GM12872 (cell line): Measurements from ENCODE around the gene PIAS1.

Experiments used
- TF ChIP-seq, protein P1 (sequence below): IDR thresholded peaks from 3 replicates; pipeline ENCODE4 v1.5.1; 2011; ENCODE audit warnings: low read depth, mild to moderate bottlenecking, low read length, moderate library complexity; ENCODE audit not compliant: insufficient read depth

The PIAS1 gene

GRCh38 chr15:68112706-68113105 is 58.6 kb downstream of the PIAS1 start:
- TF ChIP-seq, protein P1, sequence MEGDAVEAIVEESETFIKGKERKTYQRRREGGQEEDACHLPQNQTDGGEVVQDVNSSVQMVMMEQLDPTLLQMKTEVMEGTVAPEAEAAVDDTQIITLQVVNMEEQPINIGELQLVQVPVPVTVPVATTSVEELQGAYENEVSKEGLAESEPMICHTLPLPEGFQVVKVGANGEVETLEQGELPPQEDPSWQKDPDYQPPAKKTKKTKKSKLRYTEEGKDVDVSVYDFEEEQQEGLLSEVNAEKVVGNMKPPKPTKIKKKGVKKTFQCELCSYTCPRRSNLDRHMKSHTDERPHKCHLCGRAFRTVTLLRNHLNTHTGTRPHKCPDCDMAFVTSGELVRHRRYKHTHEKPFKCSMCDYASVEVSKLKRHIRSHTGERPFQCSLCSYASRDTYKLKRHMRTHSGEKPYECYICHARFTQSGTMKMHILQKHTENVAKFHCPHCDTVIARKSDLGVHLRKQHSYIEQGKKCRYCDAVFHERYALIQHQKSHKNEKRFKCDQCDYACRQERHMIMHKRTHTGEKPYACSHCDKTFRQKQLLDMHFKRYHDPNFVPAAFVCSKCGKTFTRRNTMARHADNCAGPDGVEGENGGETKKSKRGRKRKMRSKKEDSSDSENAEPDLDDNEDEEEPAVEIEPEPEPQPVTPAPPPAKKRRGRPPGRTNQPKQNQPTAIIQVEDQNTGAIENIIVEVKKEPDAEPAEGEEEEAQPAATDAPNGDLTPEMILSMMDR: no peak

- TF ChIP-seq, protein P1: no peak
Observed at GRCh38 chr15:68113273-68113672, 59.2 kb downstream of the PIAS1 start.

GRCh38 chr15:68113751-68114150 is 59.6 kb downstream of the PIAS1 start:
- TF ChIP-seq, protein P1: no peak

GRCh38 chr15:68114356-68114755 is 60.2 kb downstream of the PIAS1 start:
- TF ChIP-seq, protein P1: no peak

DNA sequence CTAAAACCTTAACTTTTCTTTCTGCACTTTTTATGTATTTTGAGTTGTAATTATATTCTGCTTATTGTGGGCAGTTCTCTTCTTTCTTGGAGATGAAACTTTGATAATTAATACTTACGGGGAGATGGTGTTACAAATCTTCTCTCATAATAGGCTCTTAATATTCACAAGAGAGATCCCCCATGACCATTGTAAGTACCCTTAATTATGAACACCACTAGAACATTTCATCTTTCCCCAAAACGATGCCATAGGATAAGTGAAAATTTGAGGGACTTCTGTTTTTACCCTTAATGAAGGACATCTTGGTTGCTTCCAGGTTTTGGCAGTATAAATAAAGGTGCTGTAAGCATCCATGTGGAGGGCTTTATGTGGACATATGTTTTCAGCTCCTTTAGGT is 60.7 kb downstream of the PIAS1 start:
- TF ChIP-seq, protein P1: no peak

- TF ChIP-seq, protein P1: no peak
Observed at GRCh38 chr15:68124700-68125099, 70.6 kb downstream of the PIAS1 start.

GRCh38 chr15:68126396-68126795 is 72.3 kb downstream of the PIAS1 start:
- TF ChIP-seq, protein P1: no peak

- TF ChIP-seq, protein P1: no peak
Observed at GRCh38 chr15:68129072-68129471, 75.0 kb downstream of the PIAS1 start.
